Fibroblast of lung (primary cell): Measurements from ENCODE around the gene SLC38A10.

Experiments used
- CTCF ChIP-seq, 2 donors: IDR thresholded peaks in 1 of 2; conservative IDR thresholded peaks in 1 of 2; 1 replicate in 1 of 2; 2 replicates in 1 of 2; pipeline ENCODE4 v1.5.1; 2011 to 2012; ENCODE audit warnings: low read length in 2 of 2, control low read depth in 1 of 2, inconsistent platforms in 1 of 2, low read depth in 1 of 2, mild to moderate bottlenecking in 1 of 2
- EZH2 ChIP-seq: IDR thresholded peaks from 2 replicates; pipeline ENCODE4 v1.5.1; 2012; ENCODE audit warnings: low read length, control low read depth, mild to moderate bottlenecking; ENCODE audit errors: missing control alignments

- TF ChIP-seq CTCF (conservative IDR thresholded peaks at IDR 0.05 in 1 of 2, IDR thresholded peaks at IDR 0.05 in 1 of 2; ENCODE audit: low read depth in 1 of 2, low read length in 2 of 2) (no peak), EZH2 (no peak)
Observed at GRCh38 chr17:81260641-81261040, 34.5 kb downstream of the SLC38A10 start.
